Esophagus muscularis mucosa (tissue), 4 donors: ENCODE measurements around the gene KCNQ5.

ENCODE experiments used
- EP300 ChIP-seq: sonication (generic); formaldehyde crosslinking; IDR thresholded peaks from one replicate; pipeline ENCODE4 v1.6.1; 2017; ENCODE audit warnings: antibody characterized with exemption
- POLR2A ChIP-seq: fragments of 450-650 bp; IDR thresholded peaks from one replicate; pipeline ENCODE4 v1.6.1; 2017; ENCODE audit warnings: antibody characterized with exemption, moderate library complexity, mild to moderate bottlenecking, low read depth
- POLR2AphosphoS5 ChIP-seq, 2 donors: sonication (generic); formaldehyde crosslinking; IDR thresholded peaks; one replicate each; pipeline ENCODE4 v1.6.1; 2017; ENCODE audit warnings: antibody characterized with exemption in 2 of 2
- TF ChIP-seq, protein P1 (sequence below), 3 experiments: fragments of 200-600 bp in 2 of 3; fragments of 450-650 bp in 1 of 3; sonication (generic) in 2 of 3; IDR thresholded peaks; one replicate each; pipeline ENCODE4 v1.5.1; 2017 to 2019; ENCODE audit warnings: antibody characterized with exemption in 3 of 3, mild to moderate bottlenecking in 2 of 3, moderate library complexity in 1 of 3

- TF ChIP-seq, protein P1, sequence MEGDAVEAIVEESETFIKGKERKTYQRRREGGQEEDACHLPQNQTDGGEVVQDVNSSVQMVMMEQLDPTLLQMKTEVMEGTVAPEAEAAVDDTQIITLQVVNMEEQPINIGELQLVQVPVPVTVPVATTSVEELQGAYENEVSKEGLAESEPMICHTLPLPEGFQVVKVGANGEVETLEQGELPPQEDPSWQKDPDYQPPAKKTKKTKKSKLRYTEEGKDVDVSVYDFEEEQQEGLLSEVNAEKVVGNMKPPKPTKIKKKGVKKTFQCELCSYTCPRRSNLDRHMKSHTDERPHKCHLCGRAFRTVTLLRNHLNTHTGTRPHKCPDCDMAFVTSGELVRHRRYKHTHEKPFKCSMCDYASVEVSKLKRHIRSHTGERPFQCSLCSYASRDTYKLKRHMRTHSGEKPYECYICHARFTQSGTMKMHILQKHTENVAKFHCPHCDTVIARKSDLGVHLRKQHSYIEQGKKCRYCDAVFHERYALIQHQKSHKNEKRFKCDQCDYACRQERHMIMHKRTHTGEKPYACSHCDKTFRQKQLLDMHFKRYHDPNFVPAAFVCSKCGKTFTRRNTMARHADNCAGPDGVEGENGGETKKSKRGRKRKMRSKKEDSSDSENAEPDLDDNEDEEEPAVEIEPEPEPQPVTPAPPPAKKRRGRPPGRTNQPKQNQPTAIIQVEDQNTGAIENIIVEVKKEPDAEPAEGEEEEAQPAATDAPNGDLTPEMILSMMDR (IDR thresholded peaks at IDR 0.05): no peak
- TF ChIP-seq POLR2AphosphoS5 (IDR thresholded peaks at IDR 0.05): no peak
- no peak for TF ChIP-seq EP300
- TF ChIP-seq POLR2A: no peak
Measured at GRCh38 chr6:73028893-73029450, 407.1 kb downstream of the KCNQ5 start.
